Muscle layer of duodenum (tissue), 2 donors: Measurements from ENCODE around the gene PGBD1.
A peak's percentile ranks its signal among the peaks of the same experiment; 100 is the strongest.

ENCODE experiments used
- H3K27ac ChIP-seq: one replicate; pipeline ENCODE4 v1.7.0; 2013; ENCODE audit warnings: mild to moderate bottlenecking, low read length
- H3K27me3 ChIP-seq: one replicate; pipeline ENCODE4 v1.7.0; 2013; ENCODE audit warnings: low read depth, mild to moderate bottlenecking, control low read depth, low read length
- H3K36me3 ChIP-seq, 2 donors: one replicate each; pipeline ENCODE4 v1.7.0; 2013; ENCODE audit warnings: low read length in 2 of 2, control low read depth in 1 of 2, mild to moderate bottlenecking in 1 of 2; ENCODE audit not compliant: insufficient read depth in 2 of 2, control insufficient read depth in 1 of 2
- H3K4me1 ChIP-seq, 2 donors: one replicate each; pipeline ENCODE4 v1.7.0; 2013; ENCODE audit warnings: low read length in 2 of 2, mild to moderate bottlenecking in 2 of 2, control low read depth in 1 of 2, moderate library complexity in 1 of 2; ENCODE audit not compliant: insufficient read depth in 2 of 2, control insufficient read depth in 1 of 2
- H3K4me3 ChIP-seq, 2 donors: one replicate each; pipeline ENCODE4 v1.7.0; 2013; ENCODE audit warnings: low read length in 2 of 2, low read depth in 1 of 2, mild to moderate bottlenecking in 1 of 2
- H3K9me3 ChIP-seq, 2 donors: one replicate each; pipeline ENCODE4 v1.7.0; 2013; ENCODE audit warnings: low read length in 2 of 2, control low read depth in 1 of 2, mild to moderate bottlenecking in 1 of 2; ENCODE audit not compliant: control insufficient read depth in 1 of 2
- donor health status: healthy.

The PGBD1 gene

DNA sequence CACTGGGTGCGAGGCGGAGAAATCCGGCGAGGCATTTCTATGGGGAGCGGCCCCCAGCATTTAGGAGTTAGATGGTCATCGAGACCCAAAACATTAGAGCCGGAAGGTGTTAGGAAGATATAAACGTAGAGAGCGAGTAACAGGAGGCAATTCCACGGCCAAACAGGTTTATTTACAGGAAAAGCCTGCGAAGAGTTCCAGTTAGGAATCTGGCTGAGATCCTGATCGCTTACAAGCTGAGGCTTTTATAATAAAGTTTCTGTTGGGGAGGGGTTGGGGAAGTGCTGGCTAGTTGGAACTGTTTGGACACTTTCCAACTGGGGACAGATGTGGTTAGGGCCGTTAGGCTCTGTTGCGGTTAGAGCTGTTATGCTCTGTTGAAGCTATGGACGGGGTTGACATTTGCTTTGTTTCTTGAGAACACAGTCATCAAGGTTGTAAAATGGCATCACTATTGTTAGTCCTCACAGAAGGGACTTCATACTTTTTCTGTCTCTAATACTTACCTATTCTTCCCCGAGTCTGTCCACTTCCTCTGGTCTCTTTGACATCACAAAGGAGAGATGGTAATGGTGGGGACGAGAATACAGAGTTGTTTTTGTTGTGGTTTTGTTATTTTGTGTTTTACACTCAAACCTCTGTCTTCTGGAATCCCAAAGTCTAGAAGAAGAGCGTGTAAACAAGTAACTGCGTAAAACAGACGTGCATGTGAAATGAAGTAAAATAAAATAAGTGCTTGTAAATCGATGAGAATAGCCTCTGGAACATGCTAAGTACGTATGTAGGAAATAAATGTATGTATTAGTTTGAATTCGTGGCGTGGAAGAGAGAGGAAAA lies 55.1 kb downstream of the PGBD1 start:
- Histone ChIP-seq H3K27me3 (no peaks in the 10 kb centered on the region), H3K27ac (peak overlapping the region; percentile 95), H3K4me1 (no peaks in the 10 kb centered on the region), H3K4me3 (peak overlapping the region; percentile 78 to 92), H3K9me3 (no peaks in the 10 kb centered on the region), H3K36me3 (no peaks in the 10 kb centered on the region)

GRCh38 chr6:28337121-28337520 lies 55.7 kb downstream of the PGBD1 start:
- Histone ChIP-seq H3K27me3 (no peaks in the 10 kb centered on the region), H3K36me3 (no peaks in the 10 kb centered on the region), H3K27ac (peak overlapping the region; percentile 95), H3K4me1 (no peaks in the 10 kb centered on the region), H3K9me3 (no peaks in the 10 kb centered on the region), H3K4me3 (peak overlapping the region; percentile 78 to 92)

- Histone ChIP-seq H3K27me3 (no peaks in the 10 kb centered on the region), H3K9me3 (no peaks in the 10 kb centered on the region), H3K27ac (no peak overlapping the region), H3K4me1 (no peaks in the 10 kb centered on the region), H3K36me3 (no peaks in the 10 kb centered on the region), H3K4me3 (no peak overlapping the region)
These were observed 59.1 kb downstream of the PGBD1 start for GRCh38 chr6:28340310-28341095.

DNA sequence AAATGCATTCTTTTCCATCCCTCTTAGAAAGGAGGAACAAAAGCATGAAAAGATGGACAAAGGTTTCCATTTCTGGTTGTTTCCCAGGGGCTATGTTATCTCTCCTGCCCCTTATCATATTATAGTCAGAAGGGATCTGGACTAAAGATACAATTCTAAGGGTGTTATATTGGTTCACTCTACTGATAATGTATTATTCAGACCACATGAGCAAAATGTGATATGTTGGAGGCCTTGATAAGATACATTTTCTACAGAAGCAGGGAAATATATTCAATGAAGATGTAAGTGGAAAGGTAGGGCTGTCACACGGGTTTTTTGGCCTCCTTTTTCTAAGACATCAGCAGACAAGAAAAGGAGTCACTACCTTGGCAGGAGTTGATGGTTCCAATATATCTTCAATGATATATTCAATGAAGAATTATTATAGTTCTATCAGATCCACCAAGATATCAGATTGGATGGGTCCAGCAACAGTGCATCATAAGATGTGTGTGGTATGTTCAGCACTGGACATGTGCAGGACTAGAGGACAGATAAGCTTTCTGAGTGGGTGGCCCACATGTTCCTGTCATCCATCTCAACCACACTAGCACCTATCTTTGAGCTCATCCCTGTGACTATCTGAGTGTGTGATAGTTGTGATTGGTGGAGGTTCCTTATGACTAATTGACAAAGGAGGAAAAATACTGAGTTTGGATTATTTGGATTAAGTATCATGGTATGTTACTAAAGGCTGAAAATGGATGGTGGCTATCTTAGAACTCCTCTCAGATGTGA lies 62.7 kb downstream of the PGBD1 start:
- Histone ChIP-seq H3K27ac (no peak overlapping the region), H3K9me3 (no peaks in the 10 kb centered on the region), H3K4me3 (no peak overlapping the region), H3K4me1 (no peaks in the 10 kb centered on the region), H3K27me3 (no peaks in the 10 kb centered on the region), H3K36me3 (no peaks in the 10 kb centered on the region)

- no peaks in the 10 kb centered on the region for H3K27me3 ChIP-seq
- H3K9me3 ChIP-seq = no peaks in the 10 kb centered on the region
- H3K36me3 ChIP-seq = no peaks in the 10 kb centered on the region
- no peaks in the 10 kb centered on the region for H3K4me1 ChIP-seq
- H3K4me3 ChIP-seq = no peak overlapping the region
- no peak overlapping the region for H3K27ac ChIP-seq
These were observed 63.8 kb downstream of the PGBD1 start for GRCh38 chr6:28345201-28345600.

DNA sequence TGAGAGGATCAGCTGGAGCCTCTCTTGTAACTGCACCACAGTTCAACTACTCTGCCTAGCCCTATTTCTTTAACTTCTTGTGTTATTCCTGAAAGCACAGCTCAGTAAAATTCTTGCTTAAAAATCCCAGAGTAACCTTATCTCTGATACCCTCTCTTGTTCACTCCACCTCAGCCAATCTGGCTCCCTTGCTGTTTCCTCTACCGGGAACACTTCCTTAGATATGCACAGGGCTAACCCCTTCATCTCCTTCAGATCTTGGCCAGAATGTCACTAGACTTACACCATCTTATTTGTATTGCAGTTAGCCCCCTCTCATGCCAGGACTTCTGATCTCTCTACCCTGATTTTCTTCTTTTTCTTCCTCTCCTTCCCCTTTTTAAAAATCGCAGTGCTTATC lies 65.7 kb downstream of the PGBD1 start:
- no peak overlapping the region for H3K4me3 ChIP-seq
- no peak overlapping the region for H3K27ac ChIP-seq
- peaks cover 8 to 14% of the 10 kb centered on the region in 2 donors for H3K4me1 ChIP-seq
- no peaks in the 10 kb centered on the region for H3K36me3 ChIP-seq
- no peaks in the 10 kb centered on the region for H3K27me3 ChIP-seq
- no peaks in the 10 kb centered on the region for H3K9me3 ChIP-seq

DNA sequence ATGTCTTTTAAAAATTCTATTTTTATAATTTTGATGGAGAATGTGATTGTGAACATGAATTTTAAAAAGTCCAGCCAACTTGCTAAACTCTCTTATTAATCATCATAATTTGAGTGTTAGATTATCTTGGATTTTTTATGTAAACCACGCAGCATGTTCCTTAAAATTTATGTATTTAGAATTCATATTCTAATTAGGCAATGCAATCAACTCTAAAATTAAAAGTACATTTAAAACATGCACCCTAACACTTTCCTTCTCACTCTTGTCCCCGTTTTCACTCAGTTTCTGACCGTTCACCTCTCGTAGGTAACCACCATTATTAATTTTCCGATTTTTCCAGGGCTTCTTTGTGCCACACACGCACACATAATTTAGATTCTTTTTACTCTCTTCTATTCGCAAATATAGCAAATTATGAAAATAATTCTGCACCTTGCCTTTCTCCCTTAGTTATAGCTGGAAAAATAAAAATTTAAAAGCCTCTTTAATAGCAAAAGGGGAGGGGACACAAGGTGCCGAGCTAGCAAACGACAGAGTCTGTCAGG lies 68.0 kb downstream of the PGBD1 start:
- H3K4me3 ChIP-seq = peak overlapping the region; percentile 77 to 98
- H3K27ac ChIP-seq = peak overlapping the region; percentile 86
- H3K4me1 ChIP-seq = peaks cover 8 to 17% of the 10 kb centered on the region in 2 donors
- H3K27me3 ChIP-seq = no peaks in the 10 kb centered on the region
- no peaks in the 10 kb centered on the region for H3K9me3 ChIP-seq
- H3K36me3 ChIP-seq = no peaks in the 10 kb centered on the region

- H3K27ac ChIP-seq = peak within 1 kb of the TSS; percentile 86
- H3K4me3 ChIP-seq = peak within 1 kb of the TSS; percentile 77 to 98
- H3K27me3 ChIP-seq = no peaks in the 10 kb centered on the region
- no peaks in the 10 kb centered on the region for H3K9me3 ChIP-seq
- peaks cover 8 to 24% of the 10 kb centered on the region in 2 donors for H3K4me1 ChIP-seq
- no peaks in the 10 kb centered on the region for H3K36me3 ChIP-seq
These were observed 68.7 kb downstream of the PGBD1 start, which contains the start of gene ZKSCAN3 for GRCh38 chr6:28349892-28350737. Gene ZKSCAN3 (plus strand): TSS chr6:28349947. CDS start chr6:28359587, 9,640 bp downstream.

- H3K4me1 ChIP-seq = peaks cover 13 to 31% of the 10 kb centered on the region in 2 donors
- H3K36me3 ChIP-seq = no peaks in the 10 kb centered on the region
- H3K4me3 ChIP-seq = peak overlapping the region; percentile 77 to 98
- no peaks in the 10 kb centered on the region for H3K9me3 ChIP-seq
- H3K27me3 ChIP-seq = no peaks in the 10 kb centered on the region
- H3K27ac ChIP-seq = no peak overlapping the region
These were observed 69.7 kb downstream of the PGBD1 start for GRCh38 chr6:28351087-28351486.

DNA sequence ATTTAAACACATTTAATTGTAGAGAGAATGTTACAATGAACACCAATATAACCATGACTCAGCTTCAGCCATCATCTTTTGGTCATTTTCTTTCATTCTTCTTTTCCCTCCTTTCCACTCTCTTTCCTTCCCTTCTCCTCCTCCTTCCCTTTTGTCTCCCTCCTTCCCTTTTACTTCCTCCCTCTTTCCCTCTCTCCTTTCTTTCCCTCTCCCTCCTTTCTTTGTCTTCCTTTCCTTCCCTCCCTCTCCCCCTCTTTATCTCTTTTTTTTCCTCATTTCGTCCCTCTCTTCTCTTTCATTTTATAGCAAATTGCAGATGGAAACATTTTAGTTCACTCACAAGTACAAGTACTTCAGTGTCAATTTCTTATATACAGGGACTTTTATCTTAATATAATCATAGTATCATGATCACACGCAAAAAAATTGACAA lies 70.1 kb downstream of the PGBD1 start:
- H3K4me3 ChIP-seq = no peak overlapping the region
- H3K27ac ChIP-seq = no peak overlapping the region
- H3K9me3 ChIP-seq = no peaks in the 10 kb centered on the region
- no peaks in the 10 kb centered on the region for H3K27me3 ChIP-seq
- H3K36me3 ChIP-seq = no peaks in the 10 kb centered on the region
- H3K4me1 ChIP-seq = peaks cover 17 to 35% of the 10 kb centered on the region in 2 donors
